HepG2 (cell line): ENCODE data around the gene ARMC8. TPM values are rescaled to one million over a fixed set of nuclear protein-coding genes. Genes with fewer than 3 reads are reported as not detected.

ENCODE experiments used
- CENPBD1 ChIP-seq: sonication (generic); formaldehyde crosslinking; IDR thresholded peaks from 2 replicates; pipeline ENCODE4 v1.8.0; 2022; ENCODE audit warnings: missing genetic modification reagents, low read depth, mild to moderate bottlenecking, borderline replicate concordance
- CHD4 ChIP-seq: fragments of 200-600 bp; sonication (generic); IDR thresholded peaks from 2 replicates; pipeline ENCODE4 v1.7.0; 2017; ENCODE audit warnings: mild to moderate bottlenecking, low read length, borderline replicate concordance
- GLMP ChIP-seq: sonication (generic); formaldehyde crosslinking; IDR thresholded peaks from 2 replicates; pipeline ENCODE4 v1.9.0; 2021; ENCODE audit warnings: missing genetic modification reagents, mild to moderate bottlenecking, borderline replicate concordance
- PREB ChIP-seq: sonication (generic); formaldehyde crosslinking; IDR thresholded peaks from 2 replicates; pipeline ENCODE4 v1.4.0; 2020; ENCODE audit warnings: missing genetic modification reagents
- SRSF9 ChIP-seq: fragments of 200-400 bp; formaldehyde crosslinking; IDR thresholded peaks from 2 replicates; pipeline ENCODE4 v1.6.1; 2018; ENCODE audit warnings: borderline replicate concordance, mild to moderate bottlenecking, low read depth, low read length; ENCODE audit not compliant: insufficient read depth, poor library complexity, severe bottlenecking
- THAP8 ChIP-seq: sonication (generic); formaldehyde crosslinking; IDR thresholded peaks from 2 replicates; pipeline ENCODE4 v1.5.1; 2020; ENCODE audit warnings: missing genetic modification reagents, mild to moderate bottlenecking, borderline replicate concordance
- THRA ChIP-seq: sonication (generic); formaldehyde crosslinking; IDR thresholded peaks from 2 replicates; pipeline ENCODE4 v1.4.0; 2020; ENCODE audit warnings: missing genetic modification reagents, borderline replicate concordance
- ZFYVE20 ChIP-seq: sonication (generic); formaldehyde crosslinking; IDR thresholded peaks from 2 replicates; pipeline ENCODE4 v1.8.0; 2023; ENCODE audit warnings: low read depth, mild to moderate bottlenecking, moderate library complexity, missing genetic modification reagents, borderline replicate concordance
- ZNF136 ChIP-seq: sonication (generic); formaldehyde crosslinking; IDR thresholded peaks from 2 replicates; pipeline ENCODE4 v1.8.1; 2022; ENCODE audit warnings: low read depth, mild to moderate bottlenecking, moderate library complexity, missing genetic modification reagents
- ZNF430 ChIP-seq: sonication (generic); formaldehyde crosslinking; IDR thresholded peaks from 2 replicates; pipeline ENCODE4 v1.9.0; 2021; ENCODE audit warnings: mild to moderate bottlenecking, missing genetic modification reagents
- ZNF687 ChIP-seq: sonication (generic); formaldehyde crosslinking; IDR thresholded peaks from 2 replicates; pipeline ENCODE4 v1.5.1; 2020; ENCODE audit warnings: mild to moderate bottlenecking, missing genetic modification reagents, moderate library complexity
- ZNF691 ChIP-seq: sonication (generic); formaldehyde crosslinking; IDR thresholded peaks from 2 replicates; pipeline ENCODE4 v1.4.0; 2020; ENCODE audit warnings: missing genetic modification reagents, low read depth, mild to moderate bottlenecking, borderline replicate concordance
- polyA plus RNA-seq, 8 experiments: library from polyadenylated mRNA; depleted of rRNA in 3 of 8; stranded (reverse) in 7 of 8; unstranded in 1 of 8; fragments of >200 nt; fragmentation: Illumina TruSeq in 4 of 8; extraction: Trizol in 4 of 8; gene quantifications; 2 replicates each; pipeline versions ENCODE4 v1.2.1 to v1.2.3, GENCODE V29; 2011 to 2016; ENCODE audit warnings: low read depth in 4 of 8, missing spikeins in 1 of 8, mixed read lengths in 1 of 8; ENCODE audit not compliant: insufficient read depth in 1 of 8
- total RNA-seq, 5 experiments: library from RNA; depleted of rRNA; stranded (reverse); fragments of >200 nt; fragmentation: Illumina TruSeq; extraction: Trizol; gene quantifications; 2 replicates each; pipeline ENCODE4 v1.2.3, GENCODE V29; 2016; ENCODE audit warnings: low read depth in 1 of 5

Gene ARMC8
- total and polyA plus RNA-seq, 2 of the 13 experiments (the other 11 are each of a cell fraction or from before 2014, with no cell fraction given), result 38.9 to 55.3 TPM

GRCh38 chr3:138187296-138188012 lies at the start of gene ARMC8 (continued):
- TF ChIP-seq ZFYVE20 (no peak), ZNF687 (CRISPR knock-in tag) (peak; percentile 89), ZNF136 (CRISPR knock-in tag) (no peak), CHD4 (no peak), THAP8 (CRISPR knock-in tag) (no peak), GLMP (CRISPR knock-in tag) (no peak), THRA (peak; percentile 31; the same call in 1 of the 2 replicates), SRSF9 (no peak), CENPBD1 (CRISPR knock-in tag) (no peak), ZNF691 (no peak; the same call in none of the 2 replicates), PREB (CRISPR knock-in tag) (no peak), ZNF430 (0 out of 2 replicates have a peak, but pooled peaks have one; percentile 38)
